HEK293 (cell line): Measurements from ENCODE around the gene CASP14.
A peak's percentile ranks its signal among the peaks of the same experiment; 100 is the strongest.

Experiments used
- CTCF ChIA-PET: fragments of 350-600 bp; formaldehyde crosslinking; extraction: SDS; loops from one replicate; lab custom pipeline; 2021; ENCODE audit warnings: antibody characterized with exemption; lab: Yijun Ruan, JAX
- POLR2A ChIA-PET: fragments of 300-600 bp; formaldehyde crosslinking; extraction: SDS; loops from one replicate; lab custom pipeline; 2020; ENCODE audit warnings: antibody characterized with exemption, inconsistent platforms; lab: Yijun Ruan, JAX
- H3K27ac ChIP-seq: fragments of 200-500 bp; sonication (Bioruptor generic); 2 replicates; pipeline ENCODE4 v1.5.1; 2014; ENCODE audit warnings: low read depth, low read length, control low read depth, inconsistent platforms; ENCODE audit errors: extremely low read depth
- H3K36me3 ChIP-seq, 2 experiments: fragments of 200-500 bp in 1 of 2; sonication (Bioruptor generic) in 1 of 2; 1 replicate in 1 of 2; 2 replicates in 1 of 2; pipeline ENCODE4 v1.5.1; 2014 to 2017; ENCODE audit warnings: inconsistent platforms in 2 of 2, low read length in 2 of 2; ENCODE audit not compliant: control insufficient read depth in 2 of 2, insufficient read depth in 1 of 2
- H3K4me1 ChIP-seq: fragments of 200-500 bp; sonication (Bioruptor generic); 2 replicates; pipeline ENCODE4 v1.5.1; 2014; ENCODE audit warnings: mild to moderate bottlenecking, low read length, inconsistent platforms; ENCODE audit not compliant: control insufficient read depth, insufficient read depth
- H3K4me3 ChIP-seq: 2 replicates; pipeline ENCODE4 v1.5.1; 2011; ENCODE audit warnings: low read depth, mild to moderate bottlenecking, control low read depth, low read length, moderate library complexity
- H3K9me3 ChIP-seq: fragments of 200-500 bp; sonication (Bioruptor generic); 2 replicates; pipeline ENCODE4 v1.5.1; 2014; ENCODE audit warnings: low read depth, low read length, inconsistent platforms; ENCODE audit not compliant: control insufficient read depth, insufficient read depth
- CTCF ChIP-seq: fragments of 450-650 bp; formaldehyde crosslinking; IDR thresholded peaks from 2 replicates; pipeline ENCODE4 v1.5.1; 2016; ENCODE audit warnings: missing biosample characterization, missing genetic modification characterization
- GFI1B ChIP-seq: fragments of 450-650 bp; formaldehyde crosslinking; IDR thresholded peaks from 2 replicates; pipeline ENCODE4 v1.5.1; 2016; ENCODE audit warnings: missing biosample characterization, missing genetic modification characterization
- RBAK ChIP-seq: fragments of 450-650 bp; formaldehyde crosslinking; IDR thresholded peaks from 2 replicates; pipeline ENCODE4 v1.5.1; 2016; ENCODE audit warnings: missing biosample characterization, missing genetic modification characterization
- REST ChIP-seq: fragments of 450-650 bp; formaldehyde crosslinking; IDR thresholded peaks from 2 replicates; pipeline ENCODE4 v1.5.1; 2016; ENCODE audit warnings: missing biosample characterization, missing genetic modification characterization
- SALL2 ChIP-seq: fragments of 450-650 bp; formaldehyde crosslinking; IDR thresholded peaks from 2 replicates; pipeline ENCODE4 v1.5.0; 2017; ENCODE audit warnings: missing biosample characterization, mild to moderate bottlenecking, missing genetic modification characterization, borderline replicate concordance
- SCRT2 ChIP-seq: fragments of 450-650 bp; formaldehyde crosslinking; IDR thresholded peaks from 2 replicates; pipeline ENCODE4 v1.5.1; 2016; ENCODE audit warnings: missing biosample characterization, missing genetic modification characterization
- ZBTB17 ChIP-seq: fragments of 450-650 bp; formaldehyde crosslinking; IDR thresholded peaks from 2 replicates; pipeline ENCODE4 v1.5.1; 2016; ENCODE audit warnings: missing biosample characterization, missing genetic modification characterization
- ZBTB6 ChIP-seq: fragments of 450-650 bp; formaldehyde crosslinking; IDR thresholded peaks from 2 replicates; pipeline ENCODE4 v1.5.1; 2017; ENCODE audit warnings: missing biosample characterization, missing genetic modification characterization
- ZIC2 ChIP-seq: fragments of 450-650 bp; formaldehyde crosslinking; IDR thresholded peaks from 2 replicates; pipeline ENCODE4 v1.5.1; 2016; ENCODE audit warnings: missing biosample characterization, missing genetic modification characterization
- ZNF223 ChIP-seq: fragments of 450-650 bp; formaldehyde crosslinking; IDR thresholded peaks from 2 replicates; pipeline ENCODE4 v1.5.1; 2016; ENCODE audit warnings: missing biosample characterization, missing genetic modification characterization
- ZNF362 ChIP-seq: fragments of 450-650 bp; formaldehyde crosslinking; IDR thresholded peaks from 2 replicates; pipeline ENCODE4 v1.5.1; 2016; ENCODE audit warnings: missing biosample characterization, missing genetic modification characterization
- ZNF37A ChIP-seq: fragments of 450-650 bp; IDR thresholded peaks from 2 replicates; pipeline ENCODE4 v1.5.1; 2018; ENCODE audit warnings: missing biosample characterization, missing genetic modification characterization
- ZNF488 ChIP-seq: fragments of 450-650 bp; formaldehyde crosslinking; IDR thresholded peaks from 2 replicates; pipeline ENCODE4 v1.5.1; 2016; ENCODE audit warnings: missing biosample characterization, missing genetic modification characterization
- ZNF654 ChIP-seq: fragments of 450-650 bp; formaldehyde crosslinking; IDR thresholded peaks from 2 replicates; pipeline ENCODE4 v1.5.1; 2016; ENCODE audit warnings: low read depth, missing biosample characterization, missing genetic modification characterization
- ZNF707 ChIP-seq: fragments of 450-650 bp; formaldehyde crosslinking; IDR thresholded peaks from 2 replicates; pipeline ENCODE4 v1.5.1; 2016; ENCODE audit warnings: missing biosample characterization, missing genetic modification characterization
- ZNF791 ChIP-seq: fragments of 450-650 bp; formaldehyde crosslinking; IDR thresholded peaks from 2 replicates; pipeline ENCODE4 v1.5.1; 2016; ENCODE audit warnings: missing biosample characterization, missing genetic modification characterization

Gene CASP14

GRCh38 chr19:15087182-15087581 lies 37.9 kb downstream of the CASP14 start:
- no peak overlapping the region for H3K4me3 ChIP-seq
- CTCF ChIA-PET = interaction anchor here (2.1 kb wide), 1 partner anchor 14 kb away, joined by 4 read pairs; no protein-coding TSS in a partner anchor
- no peak for TF ChIP-seq ZNF707 (tag by site-specific recombination)
- TF ChIP-seq REST (tag by site-specific recombination) = peak; percentile 90
- TF ChIP-seq, all 188 proteins: peak for 1
- no peaks in the 10 kb centered on the region for H3K36me3 ChIP-seq
- POLR2A ChIA-PET = no interaction called here
- H3K4me1 ChIP-seq = no peaks in the 10 kb centered on the region
- H3K27ac ChIP-seq = no peak overlapping the region
- H3K9me3 ChIP-seq = no peaks in the 10 kb centered on the region

GRCh38 chr19:15091918-15092753 lies 42.9 kb downstream of the CASP14 start:
- Histone ChIP-seq H3K27ac (no peak overlapping the region), H3K9me3 (no peaks in the 10 kb centered on the region), H3K36me3 (no peaks in the 10 kb centered on the region), H3K4me1 (no peaks in the 10 kb centered on the region), H3K4me3 (no peak overlapping the region)
- ChIA-PET POLR2A (interaction anchor here (1.1 kb wide), 1 partner anchor 9 kb away, joined by 3 read pairs; no protein-coding TSS in a partner anchor), CTCF (interaction anchor here (0.5 to 3.2 kb wide), 31 partner anchors 9 to 788 kb away, joined by 3 to 18 read pairs (median 4); partner anchors contain the start of gene OR1I1)
- TF ChIP-seq SALL2 (tag by site-specific recombination) (no peak), CTCF (tag by site-specific recombination) (0 out of 2 replicates have a peak, but pooled peaks have one; percentile 12), GFI1B (tag by site-specific recombination) (no peak), ZBTB6 (tag by site-specific recombination) (no peak), ZNF37A (tag by site-specific recombination) (no peak), ZNF362 (tag by site-specific recombination) (peak; percentile 93), ZNF791 (tag by site-specific recombination) (no peak), ZNF488 (tag by site-specific recombination) (no peak), SCRT2 (peak; percentile 51), ZIC2 (tag by site-specific recombination) (peak; percentile 66), RBAK (tag by site-specific recombination) (no peak), ZNF223 (tag by site-specific recombination) (no peak), ZBTB17 (no peak), ZNF654 (tag by site-specific recombination) (peak; percentile 70)
- TF ChIP-seq, all 188 proteins: peak for 5
